Suprapubic skin (tissue), 4 donors: ENCODE results near the gene TPTE2. TPM values are rescaled to one million over a fixed set of nuclear protein-coding genes. Genes with fewer than 3 reads are reported as not detected.
"Not testable (repeated sequence)": the region's sequence is repeated elsewhere in the genome, so short reads cannot be mapped to it uniquely, and the experiment has no call there.

Experiments used
- DNase-seq, 2 donors: peaks; one replicate each; pipeline ENCODE4 v3.0.0-alpha.2; 2019; ENCODE audit warnings: low spot score in 2 of 2
- H3K27ac ChIP-seq: fragments of 200-600 bp; sonication (generic); one replicate; pipeline ENCODE4 v1.5.1; 2019
- H3K27me3 ChIP-seq: fragments of 200-600 bp; sonication (generic); one replicate; pipeline ENCODE4 v1.5.1; 2019
- H3K36me3 ChIP-seq: fragments of 200-600 bp; sonication (generic); one replicate; pipeline ENCODE4 v1.5.1; 2019
- H3K4me1 ChIP-seq: fragments of 200-600 bp; sonication (generic); one replicate; pipeline ENCODE4 v1.5.1; 2019
- H3K4me3 ChIP-seq: fragments of 200-600 bp; sonication (generic); one replicate; pipeline ENCODE4 v1.5.1; 2019; ENCODE audit warnings: mild to moderate bottlenecking
- H3K9me3 ChIP-seq: fragments of 200-600 bp; sonication (generic); one replicate; pipeline ENCODE4 v1.5.1; 2019
- CTCF ChIP-seq, 2 donors: fragments of 200-600 bp in 1 of 2; fragments of 450-650 bp in 1 of 2; sonication (generic) in 1 of 2; IDR thresholded peaks; one replicate each; pipeline ENCODE4 v1.5.1; 2016 to 2019; ENCODE audit warnings: antibody characterized with exemption in 2 of 2, mild to moderate bottlenecking in 1 of 2, moderate library complexity in 1 of 2
- EP300 ChIP-seq: sonication (generic); formaldehyde crosslinking; IDR thresholded peaks from one replicate; pipeline ENCODE4 v1.6.1; 2017; ENCODE audit warnings: antibody characterized with exemption
- POLR2A ChIP-seq, 2 donors: fragments of 450-650 bp; IDR thresholded peaks; one replicate each; pipeline ENCODE4 v1.6.1; 2017; ENCODE audit warnings: antibody characterized with exemption in 2 of 2, mild to moderate bottlenecking in 2 of 2, moderate library complexity in 2 of 2
- POLR2AphosphoS5 ChIP-seq, 3 donors: sonication (generic); formaldehyde crosslinking; IDR thresholded peaks; one replicate each; pipeline ENCODE4 v1.6.1; 2017; ENCODE audit warnings: antibody characterized with exemption in 3 of 3
- WGBS: methylation state at CpG from one replicate; pipeline ENCODE4 v1.1.5; 2018; 5-methylcytosine and 5-hydroxymethylcytosine counted together
- total RNA-seq, 4 donors: library from RNA; depleted of rRNA; stranded (reverse); fragments of >200 nt; gene quantifications; one replicate each; pipeline ENCODE4 v1.1.0, GENCODE V29; 2016

The TPTE2 gene
- not detected for total RNA-seq

- not testable (repeated sequence) for H3K4me1 ChIP-seq, H3K9me3 ChIP-seq, H3K36me3 ChIP-seq, H3K4me3 ChIP-seq, H3K27me3 ChIP-seq, DNase-seq, H3K27ac ChIP-seq
- 94% methylated on average over 19 of the region's 32 CpGs for WGBS
Observed at GRCh38 chr13:19561127-19561582, at the start of gene TPTE2. TPTE2 (minus strand) TSS chr13:19561532; CDS start chr13:19503234, 58,298 bp downstream.

- Histone ChIP-seq H3K27me3 (peaks cover 7% of the 10 kb centered on the region), H3K27ac (no peak overlapping the region), H3K36me3 (no peaks in the 10 kb centered on the region), H3K9me3 (no peaks in the 10 kb centered on the region), H3K4me1 (peaks cover 1% of the 10 kb centered on the region), H3K4me3 (no peak overlapping the region)
- DNase-seq, result no peak
- TF ChIP-seq EP300, result no peak
- no peak for TF ChIP-seq CTCF (IDR thresholded peaks at IDR 0.05)
- TF ChIP-seq POLR2AphosphoS5 (IDR thresholded peaks at IDR 0.05), result no peak
- TF ChIP-seq POLR2A (IDR thresholded peaks at IDR 0.05), result no peak
- WGBS, result 90% methylated on average over 10 of the region's 10 CpGs
Observed at GRCh38 chr13:19607523-19608078, 46.3 kb upstream of the TPTE2 start.

GRCh38 chr13:19606737-19607136 is 45.4 kb upstream of the TPTE2 start:
- Histone ChIP-seq H3K4me3 (no peak overlapping the region), H3K4me1 (peaks cover 10% of the 10 kb centered on the region), H3K27me3 (peaks cover 16% of the 10 kb centered on the region), H3K27ac (no peak overlapping the region), H3K9me3 (no peaks in the 10 kb centered on the region), H3K36me3 (no peaks in the 10 kb centered on the region)
- 95% methylated on average over 2 of the region's 2 CpGs for WGBS
- TF ChIP-seq POLR2A (IDR thresholded peaks at IDR 0.05) (no peak), CTCF (IDR thresholded peaks at IDR 0.05) (no peak), POLR2AphosphoS5 (IDR thresholded peaks at IDR 0.05) (no peak), EP300 (no peak)
- DNase-seq, result no peak

GRCh38 chr13:19606152-19606551 is 44.8 kb upstream of the TPTE2 start:
- Histone ChIP-seq H3K4me3 (no peak overlapping the region), H3K9me3 (no peaks in the 10 kb centered on the region), H3K4me1 (peaks cover 13% of the 10 kb centered on the region), H3K27ac (no peak overlapping the region), H3K36me3 (no peaks in the 10 kb centered on the region), H3K27me3 (peaks cover 22% of the 10 kb centered on the region)
- no peak for TF ChIP-seq EP300
- TF ChIP-seq POLR2AphosphoS5 (IDR thresholded peaks at IDR 0.05), result no peak
- no peak for TF ChIP-seq CTCF (IDR thresholded peaks at IDR 0.05)
- TF ChIP-seq POLR2A (IDR thresholded peaks at IDR 0.05), result no peak
- no peak for DNase-seq

- Histone ChIP-seq H3K27ac (no peak overlapping the region), H3K9me3 (no peaks in the 10 kb centered on the region), H3K27me3 (peaks cover 23% of the 10 kb centered on the region), H3K4me1 (peaks cover 13% of the 10 kb centered on the region), H3K4me3 (no peak overlapping the region), H3K36me3 (no peaks in the 10 kb centered on the region)
- DNase-seq, result no peak
- TF ChIP-seq EP300 (no peak), CTCF (IDR thresholded peaks at IDR 0.05) (no peak), POLR2A (IDR thresholded peaks at IDR 0.05) (no peak), POLR2AphosphoS5 (IDR thresholded peaks at IDR 0.05) (no peak)
- 87% methylated on average over 7 of the region's 7 CpGs for WGBS
Observed at GRCh38 chr13:19605161-19605955, 44.0 kb upstream of the TPTE2 start.
